Keratinocyte (primary cell): Measurements from ENCODE around the gene NFIC.

ENCODE experiments used
- EZH2 ChIP-seq: IDR thresholded peaks from one replicate; pipeline ENCODE4 v1.6.1; 2012; ENCODE audit warnings: inconsistent platforms, mild to moderate bottlenecking, low read length, moderate library complexity
- TF ChIP-seq, protein P1 (sequence below), 3 experiments: IDR thresholded peaks in 1 of 3; conservative IDR thresholded peaks in 1 of 3; optimal IDR thresholded peaks in 1 of 3; 2 replicates in 2 of 3; 3 replicates in 1 of 3; pipeline versions ENCODE3 to v1.5.1; 2011; ENCODE audit warnings: low read length in 3 of 3, mild to moderate bottlenecking in 3 of 3, moderate library complexity in 2 of 3, control low read depth in 1 of 3, inconsistent platforms in 1 of 3; ENCODE audit not compliant: insufficient read depth in 2 of 3; ENCODE audit errors: extremely low read depth in 1 of 3

- TF ChIP-seq, protein P1, sequence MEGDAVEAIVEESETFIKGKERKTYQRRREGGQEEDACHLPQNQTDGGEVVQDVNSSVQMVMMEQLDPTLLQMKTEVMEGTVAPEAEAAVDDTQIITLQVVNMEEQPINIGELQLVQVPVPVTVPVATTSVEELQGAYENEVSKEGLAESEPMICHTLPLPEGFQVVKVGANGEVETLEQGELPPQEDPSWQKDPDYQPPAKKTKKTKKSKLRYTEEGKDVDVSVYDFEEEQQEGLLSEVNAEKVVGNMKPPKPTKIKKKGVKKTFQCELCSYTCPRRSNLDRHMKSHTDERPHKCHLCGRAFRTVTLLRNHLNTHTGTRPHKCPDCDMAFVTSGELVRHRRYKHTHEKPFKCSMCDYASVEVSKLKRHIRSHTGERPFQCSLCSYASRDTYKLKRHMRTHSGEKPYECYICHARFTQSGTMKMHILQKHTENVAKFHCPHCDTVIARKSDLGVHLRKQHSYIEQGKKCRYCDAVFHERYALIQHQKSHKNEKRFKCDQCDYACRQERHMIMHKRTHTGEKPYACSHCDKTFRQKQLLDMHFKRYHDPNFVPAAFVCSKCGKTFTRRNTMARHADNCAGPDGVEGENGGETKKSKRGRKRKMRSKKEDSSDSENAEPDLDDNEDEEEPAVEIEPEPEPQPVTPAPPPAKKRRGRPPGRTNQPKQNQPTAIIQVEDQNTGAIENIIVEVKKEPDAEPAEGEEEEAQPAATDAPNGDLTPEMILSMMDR (optimal IDR thresholded peaks at IDR 0.05 in 1 of 3, IDR thresholded peaks at IDR 0.05 in 1 of 3, conservative IDR thresholded peaks at IDR 0.05 in 1 of 3; ENCODE audit: extremely low read depth in 1 of 3, insufficient read depth in 2 of 3, low read length in 3 of 3), result no peak
- TF ChIP-seq EZH2, result no peak
Observed at GRCh38 chr19:3456925-3457527, 90.6 kb downstream of the NFIC start.
